Measurements from ENCODE around the gene CNNM4.
"Not testable (repeated sequence)": the region's sequence is repeated elsewhere in the genome, so short reads cannot be mapped to it uniquely, and the experiment has no call there.

GRCh38 chr2:96796497-96796896 is 35.8 kb downstream of the CNNM4 start:
- not testable (repeated sequence) for TF ChIP-seq CTCF (conservative IDR thresholded peaks at IDR 0.05); ZFX (IDR thresholded peaks at IDR 0.05)
